ENCODE measurements around the gene LOC128125822.

LOC128125822 gene

DNA sequence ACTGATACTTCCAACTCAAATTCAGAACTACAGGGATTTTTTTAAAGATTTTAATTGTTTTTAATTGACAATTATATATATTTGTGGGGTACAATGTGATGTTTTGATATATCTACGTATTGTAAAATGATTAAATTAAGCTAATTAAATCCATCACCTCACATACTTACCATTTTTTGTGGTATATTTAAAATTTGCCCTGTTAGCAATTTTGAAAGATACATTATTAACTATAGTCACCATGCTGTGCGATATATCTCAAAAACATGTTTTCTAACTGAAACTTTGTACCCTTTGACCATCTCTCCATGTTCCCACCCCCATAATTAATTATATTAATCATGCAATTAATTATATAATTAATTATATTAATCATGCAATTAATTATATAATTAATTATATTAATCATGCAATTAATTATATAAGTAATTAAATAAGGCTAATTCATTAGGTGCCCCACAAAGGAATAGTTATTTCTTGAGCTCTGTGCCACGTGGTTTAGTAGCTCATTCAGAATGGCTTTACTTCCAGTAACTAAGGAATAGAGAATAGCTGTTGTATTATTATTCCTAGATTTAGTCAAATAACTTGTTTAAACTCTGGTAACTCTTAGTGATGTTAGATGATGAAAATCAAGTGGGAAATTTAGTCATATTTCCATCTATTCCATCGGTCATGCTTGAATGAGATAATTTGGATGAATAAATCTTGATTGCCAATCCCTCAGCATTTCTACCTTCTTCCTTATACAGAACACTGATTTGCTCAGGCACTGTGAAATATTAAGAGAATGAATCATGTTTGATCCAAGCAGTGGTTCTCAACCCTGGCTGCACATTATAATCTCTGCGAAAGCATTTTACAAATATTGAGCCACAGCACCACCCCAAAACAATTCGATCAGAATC is 25.1 kb downstream of the LOC128125822 start:
- no peak for TF ChIP-seq POLR2AphosphoS5 (IDR thresholded peaks at IDR 0.05)
- TF ChIP-seq POLR2A (IDR thresholded peaks at IDR 0.05) = no peak
- TF ChIP-seq, protein P1, sequence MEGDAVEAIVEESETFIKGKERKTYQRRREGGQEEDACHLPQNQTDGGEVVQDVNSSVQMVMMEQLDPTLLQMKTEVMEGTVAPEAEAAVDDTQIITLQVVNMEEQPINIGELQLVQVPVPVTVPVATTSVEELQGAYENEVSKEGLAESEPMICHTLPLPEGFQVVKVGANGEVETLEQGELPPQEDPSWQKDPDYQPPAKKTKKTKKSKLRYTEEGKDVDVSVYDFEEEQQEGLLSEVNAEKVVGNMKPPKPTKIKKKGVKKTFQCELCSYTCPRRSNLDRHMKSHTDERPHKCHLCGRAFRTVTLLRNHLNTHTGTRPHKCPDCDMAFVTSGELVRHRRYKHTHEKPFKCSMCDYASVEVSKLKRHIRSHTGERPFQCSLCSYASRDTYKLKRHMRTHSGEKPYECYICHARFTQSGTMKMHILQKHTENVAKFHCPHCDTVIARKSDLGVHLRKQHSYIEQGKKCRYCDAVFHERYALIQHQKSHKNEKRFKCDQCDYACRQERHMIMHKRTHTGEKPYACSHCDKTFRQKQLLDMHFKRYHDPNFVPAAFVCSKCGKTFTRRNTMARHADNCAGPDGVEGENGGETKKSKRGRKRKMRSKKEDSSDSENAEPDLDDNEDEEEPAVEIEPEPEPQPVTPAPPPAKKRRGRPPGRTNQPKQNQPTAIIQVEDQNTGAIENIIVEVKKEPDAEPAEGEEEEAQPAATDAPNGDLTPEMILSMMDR (IDR thresholded peaks at IDR 0.05 in 8 of 11, conservative IDR thresholded peaks at IDR 0.05 in 3 of 11) = no peak
- Histone ChIP-seq H3K9me3 (no peaks in the 10 kb centered on the region), H3K36me3 (no peaks in the 10 kb centered on the region), H3K27me3 (replicated peaks in 1 of 7) (no peaks in the 10 kb centered on the region), H3K4me3 (peak overlapping the region in 3 of 8 donors; percentile 33 to 69 (median 49)), H3K4me1 (peaks cover 0 to 18% (median 14%) of the 10 kb centered on the region in 6 donors), H3K27ac (no peak overlapping the region)
- no peak for DNase-seq
- 58 to 67% (median 60%) methylated on average over 6 of the region's 6 CpGs for WGBS, 5 donors
- intact Hi-C loops (cut with DNase I; ENCODE audit: low total_unique reads) = loop anchor here (2.0 kb wide), 1 partner anchor 167 kb away; no protein-coding TSS in a partner anchor

DNA sequence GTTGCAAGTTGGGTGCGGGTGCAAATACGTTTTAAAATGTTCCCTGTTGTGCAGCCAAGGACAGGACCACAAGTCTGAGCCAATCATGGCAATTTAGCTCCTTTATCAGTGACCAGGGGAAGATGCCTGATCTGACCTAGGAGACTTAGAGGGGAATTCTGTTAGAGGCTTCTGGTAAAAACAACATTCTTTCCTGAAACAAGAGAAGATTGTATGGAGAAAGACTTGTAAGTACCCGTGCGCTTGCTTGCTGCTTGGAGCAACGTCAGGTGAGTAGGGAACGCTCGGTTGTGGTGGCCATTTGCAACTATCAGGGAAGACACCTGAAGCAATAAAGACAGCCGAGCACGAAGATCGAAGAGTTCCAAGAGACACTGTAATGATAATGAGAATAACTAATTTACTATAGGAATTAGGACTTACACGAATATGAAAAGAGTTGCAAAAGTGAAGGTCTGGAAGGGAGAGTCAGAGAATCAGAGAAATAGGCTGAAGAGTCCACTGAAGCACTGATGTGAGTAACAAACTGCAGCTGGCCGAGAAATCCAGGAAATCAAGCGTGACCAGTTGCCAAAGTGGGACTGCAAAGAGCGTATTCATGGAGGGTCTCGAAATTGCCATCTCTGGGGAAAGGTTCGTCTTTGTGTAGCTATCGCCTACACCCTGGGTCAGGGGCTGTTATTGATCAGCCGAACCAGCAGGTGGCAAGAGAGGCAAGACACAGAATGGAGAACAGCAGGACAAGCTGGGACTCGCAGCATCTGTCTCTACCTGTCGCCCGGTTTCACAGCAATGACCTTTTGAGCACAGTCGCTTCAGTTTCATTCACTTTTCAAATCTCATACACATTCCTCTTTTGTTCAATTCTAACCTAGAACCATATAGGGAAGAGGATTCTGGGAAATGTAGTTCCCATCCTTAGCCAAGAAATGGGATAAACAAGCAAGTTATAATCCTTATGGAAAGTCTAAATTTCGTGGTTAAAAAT is 26.1 kb downstream of the LOC128125822 start:
- WGBS, 5 donors = 3 to 10% (median 6%) methylated on average over 23 of the region's 23 CpGs
- H3K27ac ChIP-seq = peak overlapping the region in 2 of 8 donors; percentile 6 to 24
- intact Hi-C loops (cut with DNase I; ENCODE audit: low total_unique reads) = loop anchor here (2.0 kb wide), 1 partner anchor 166 kb away; no protein-coding TSS in a partner anchor
- peak overlapping the region; percentile 17 to 69 (median 32) for H3K4me3 ChIP-seq
- DNase-seq = peak; percentile 87
- TF ChIP-seq POLR2A (IDR thresholded peaks at IDR 0.05) = no peak
- TF ChIP-seq, protein P1 (IDR thresholded peaks at IDR 0.05 in 8 of 11, conservative IDR thresholded peaks at IDR 0.05 in 3 of 11) = peak; percentile 62 to 89 (median 81)
- TF ChIP-seq POLR2AphosphoS5 (IDR thresholded peaks at IDR 0.05) = peak in 1 of 3 donors; percentile 63
- no peaks in the 10 kb centered on the region for H3K9me3 ChIP-seq
- H3K4me1 ChIP-seq = peaks cover 0 to 18% (median 14%) of the 10 kb centered on the region in 6 donors
- H3K27me3 ChIP-seq (replicated peaks in 1 of 7) = no peaks in the 10 kb centered on the region
- H3K36me3 ChIP-seq = no peaks in the 10 kb centered on the region

DNA sequence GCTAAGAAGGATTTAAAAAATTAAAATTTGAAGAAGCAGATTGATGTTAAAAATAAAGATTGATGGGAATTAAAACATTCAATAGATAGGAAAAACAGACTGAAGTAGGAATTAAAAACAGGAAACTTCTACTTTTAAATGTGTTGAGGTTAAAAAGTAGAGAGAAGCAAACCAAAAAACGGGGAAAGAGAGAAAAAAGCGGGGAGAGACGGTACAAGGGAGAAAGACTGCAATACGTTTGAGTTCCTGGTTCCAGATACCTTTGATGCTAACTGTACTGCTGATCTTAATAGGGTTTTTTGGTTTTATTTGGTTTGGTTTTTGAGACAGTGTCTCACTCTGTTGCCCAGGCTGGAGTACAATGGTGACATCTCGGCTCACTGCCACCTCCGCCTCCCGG is 27.0 kb downstream of the LOC128125822 start:
- TF ChIP-seq, protein P1 (IDR thresholded peaks at IDR 0.05 in 8 of 11, conservative IDR thresholded peaks at IDR 0.05 in 3 of 11) = no peak
- TF ChIP-seq POLR2AphosphoS5 (IDR thresholded peaks at IDR 0.05) (no peak), POLR2A (IDR thresholded peaks at IDR 0.05) (no peak)
- intact Hi-C loops (cut with DNase I; ENCODE audit: low total_unique reads) = loop anchor here (2.0 kb wide), 1 partner anchor 166 kb away; no protein-coding TSS in a partner anchor
- peaks cover 0 to 18% (median 14%) of the 10 kb centered on the region in 6 donors for H3K4me1 ChIP-seq
- no peaks in the 10 kb centered on the region for H3K27me3 ChIP-seq (replicated peaks in 1 of 7)
- DNase-seq = no peak
- H3K36me3 ChIP-seq = no peaks in the 10 kb centered on the region
- no peak overlapping the region for H3K4me3 ChIP-seq
- no peaks in the 10 kb centered on the region for H3K9me3 ChIP-seq
- WGBS, 5 donors = 78 to 91% (median 85%) methylated on average over 7 of the region's 7 CpGs
- no peak overlapping the region for H3K27ac ChIP-seq

Measured in spleen (tissue), 11 donors.